Heart left ventricle (tissue), 16 donors: ENCODE measurements around the gene UBQLNL. TPM values are rescaled to one million over a fixed set of nuclear protein-coding genes. Genes with fewer than 3 reads are reported as not detected.

ENCODE experiments used
- ATAC-seq, 4 donors: fragments of 200-7000 bp; cut with Tn5 transposase; one replicate each; pipeline ENCODE4 v1.9.1; 2020 to 2022; ENCODE audit warnings: moderate library complexity in 4 of 4, mild to moderate bottlenecking in 3 of 4, moderate number of reproducible peaks in 1 of 4
- DNase-seq, 5 donors: peaks; one replicate each; pipeline ENCODE4 v3.0.0-alpha.2; 2020
- H3K27ac ChIP-seq, 12 donors: fragments of 200-600 bp; sonication (generic) in 4 of 12; one replicate each; pipeline versions ENCODE4 v1.5.0 to v1.8.0; 2016 to 2022; ENCODE audit warnings: mild to moderate bottlenecking in 2 of 12
- H3K27me3 ChIP-seq, 9 donors: fragments of 200-600 bp; sonication (generic) in 2 of 9; one replicate each; pipeline versions ENCODE4 v1.5.1 to v1.8.0; 2016 to 2022; ENCODE audit warnings: mild to moderate bottlenecking in 3 of 9
- H3K36me3 ChIP-seq, 9 donors: fragments of 200-600 bp; sonication (generic) in 2 of 9; one replicate each; pipeline versions ENCODE4 v1.5.0 to v1.8.0; 2018 to 2022; ENCODE audit warnings: mild to moderate bottlenecking in 2 of 9
- H3K4me1 ChIP-seq, 12 donors: fragments of 200-600 bp; sonication (generic) in 4 of 12; one replicate each; pipeline versions ENCODE4 v1.5.0 to v1.8.0; 2016 to 2022; ENCODE audit warnings: mild to moderate bottlenecking in 3 of 12
- H3K4me3 ChIP-seq, 12 donors: fragments of 200-600 bp; sonication (generic) in 4 of 12; one replicate each; pipeline versions ENCODE4 v1.5.0 to v1.8.0; 2017 to 2022; ENCODE audit warnings: mild to moderate bottlenecking in 9 of 12, moderate library complexity in 4 of 12
- H3K9me3 ChIP-seq, 12 donors: fragments of 200-600 bp; sonication (generic) in 4 of 12; one replicate each; pipeline versions ENCODE4 v1.5.0 to v1.8.0; 2016 to 2022; ENCODE audit warnings: mild to moderate bottlenecking in 1 of 12
- CTCF ChIP-seq, 12 donors: fragments of 200-600 bp; sonication (generic) in 4 of 12; IDR thresholded peaks; one replicate each; pipeline versions ENCODE4 v1.5.0 to v1.8.0; 2018 to 2022; ENCODE audit warnings: antibody characterized with exemption in 12 of 12, mild to moderate bottlenecking in 5 of 12
- POLR2A ChIP-seq, 2 donors: fragments of 450-650 bp; IDR thresholded peaks; one replicate each; pipeline ENCODE4 v1.6.1; 2017; ENCODE audit warnings: antibody characterized with exemption in 2 of 2, mild to moderate bottlenecking in 2 of 2, moderate library complexity in 2 of 2
- WGBS, 4 donors: extraction: QIAGEN DNeasy Blood & Tissue Kit in 2 of 4; methylation state at CpG; one replicate each; pipeline versions ENCODE4 v1.1.5 to v1.1.7; 2013 to 2018; 5-methylcytosine and 5-hydroxymethylcytosine counted together
- intact Hi-C, 10 donors: fragments of 100-400 bp; cut with DNase I; formaldehyde crosslinking; loops; one replicate each; pipeline versions ENCODE4 v1.11.1 to v1.14.2; 2022
- polyA plus RNA-seq, 2 donors: library from polyadenylated mRNA; stranded (reverse); fragments of 200-250 nt; gene quantifications; one replicate each; pipeline ENCODE4 v1.2.3, GENCODE V29; 2013
- total RNA-seq, 9 donors: library from RNA; depleted of rRNA in 2 of 9; stranded (reverse); fragments of >200 nt in 2 of 9; fragmentation: NEBNext Ultra II Directional in 3 of 9; extraction: Animal tissue kit (Norgen Biotek cat#: 25700) in 3 of 9; gene quantifications; one replicate each; pipeline versions ENCODE4 v1.1.0 to v1.2.4, GENCODE V29; 2016 to 2023
- donor health status: ischemic (EF 13 %, LVEDD 7.1; RV severe dilation, severe dysfunction).
- donor health status: healthy with polysubstance abuse.
- donor health status: DM: no; HTN: yes; CAD: no.
- donor health status: DM: no; HTN: no; CAD: no.
- donor health status: ischemic (EF 25% LVEDD 6.9; RV normal size, moderate dysfunction).
- donor health status: ischemic (EF 25% LVEDD 5.7; RV mildly dilated, moderate dysfunction).
- donor health status: healthy.
- donor health status: DM: yes; HTN: yes; CAD: no.
- donor health status: ischemic (EF 35%, LVEDD 5.7; RV mildly dilated, moderate dysfunction).
- donor health status: nonischemic (EF 11% LVEDD 7.7; RV severe dilation, severe dysfunction).
- donor health status: DM: yes; HTN: yes; CAD: no.
- donor health status: PGD.
- donor health status: ischemic (EF 29% LVEDD 5.4; RV normal size, mild dysfunction).
- donor health status: nonischemic (EF 23%, LVEDD 6.1; RV moderate dilation, normal function).

The UBQLNL gene
- total and polyA plus RNA-seq, 11 donors: 0.03 to 0.25 (median 0.17) TPM; not detected in 4

- no peak overlapping the region for H3K4me3 ChIP-seq
- H3K36me3 ChIP-seq: no peaks in the 10 kb centered on the region
- intact Hi-C loops: no loop called here
- H3K4me1 ChIP-seq: no peaks in the 10 kb centered on the region
- TF ChIP-seq CTCF (IDR thresholded peaks at IDR 0.05) (no peak), POLR2A (IDR thresholded peaks at IDR 0.05) (no peak)
- H3K9me3 ChIP-seq: no peaks in the 10 kb centered on the region
- DNase-seq (no peak), ATAC-seq (no peak)
- H3K27me3 ChIP-seq: no peaks in the 10 kb centered on the region
- 60 to 83% (median 71%) methylated on average over 2 of the region's 2 CpGs for WGBS, 4 donors
- no peak overlapping the region for H3K27ac ChIP-seq
Observed at GRCh38 chr11:5522308-5522707, 5.8 kb upstream of the UBQLNL start.

- H3K4me1 ChIP-seq: no peaks in the 10 kb centered on the region
- H3K27ac ChIP-seq: no peak overlapping the region
- H3K4me3 ChIP-seq: no peak overlapping the region
- TF ChIP-seq POLR2A (IDR thresholded peaks at IDR 0.05) (no peak), CTCF (IDR thresholded peaks at IDR 0.05) (no peak)
- ATAC-seq: no peak
- intact Hi-C loops: no loop called here
- 97 to 99% (median 97%) methylated on average over 4 of the region's 4 CpGs for WGBS, 4 donors
- no peaks in the 10 kb centered on the region for H3K36me3 ChIP-seq
- no peaks in the 10 kb centered on the region for H3K9me3 ChIP-seq
- H3K27me3 ChIP-seq: no peaks in the 10 kb centered on the region
- DNase-seq: no peak
Observed at GRCh38 chr11:5521540-5521939, 5.0 kb upstream of the UBQLNL start.

- Histone ChIP-seq H3K4me3 (no peak overlapping the region), H3K9me3 (no peaks in the 10 kb centered on the region), H3K27me3 (no peaks in the 10 kb centered on the region), H3K4me1 (no peaks in the 10 kb centered on the region), H3K36me3 (no peaks in the 10 kb centered on the region), H3K27ac (no peak overlapping the region)
- intact Hi-C loops: no loop called here
- TF ChIP-seq CTCF (IDR thresholded peaks at IDR 0.05): no peak
- no peak for TF ChIP-seq POLR2A (IDR thresholded peaks at IDR 0.05)
- ATAC-seq: no peak
- no peak for DNase-seq
Observed at GRCh38 chr11:5514841-5515240, 1.7 kb downstream of the UBQLNL start.

- WGBS, 4 donors: 71 to 86% (median 83%) methylated on average over 4 of the region's 4 CpGs
- Histone ChIP-seq H3K4me3 (no peak within 1 kb of the TSS), H3K36me3 (no peaks in the 10 kb centered on the region), H3K4me1 (no peaks in the 10 kb centered on the region), H3K27ac (no peak within 1 kb of the TSS), H3K27me3 (no peaks in the 10 kb centered on the region), H3K9me3 (no peaks in the 10 kb centered on the region)
- no peak for DNase-seq
- ATAC-seq: no peak
- TF ChIP-seq POLR2A (IDR thresholded peaks at IDR 0.05) (no peak), CTCF (IDR thresholded peaks at IDR 0.05) (no peak)
- intact Hi-C loops: no loop called here
Observed at GRCh38 chr11:5509803-5510202, 6.7 kb downstream of the UBQLNL start, which contains the start of gene UBQLN3. Gene UBQLN3, minus strand, starts transcription at chr11:5509957. Its CDS starts 399 bp downstream, at chr11:5509558.
